Smooth muscle cell (in vitro differentiated cells): Measurements from ENCODE around the gene LRP2. TPM values are rescaled to one million over a fixed set of nuclear protein-coding genes. Genes with fewer than 3 reads are reported as not detected.
"Not testable (repeated sequence)": the region's sequence is repeated elsewhere in the genome, so short reads cannot be mapped to it uniquely, and the experiment has no call there.

Experiments
- DNase-seq: peaks from one replicate; lab custom pipeline; 2025; ENCODE audit not compliant: unreplicated experiment; lab: John Stamatoyannopoulos, UW
- H2AFZ ChIP-seq: fragments of 200-600 bp; sonication (generic); 2 replicates; pipeline ENCODE4 v1.6.0; 2016; ENCODE audit warnings: antibody characterized with exemption, low read depth, mild to moderate bottlenecking
- H3F3A ChIP-seq: fragments of 200-600 bp; sonication (generic); 2 replicates; pipeline ENCODE4 v1.6.0; 2017; ENCODE audit warnings: antibody characterized with exemption, low read depth
- H3K27ac ChIP-seq: fragments of 200-600 bp; sonication (generic); 2 replicates; pipeline ENCODE4 v1.5.1; 2016; ENCODE audit warnings: low read depth, mild to moderate bottlenecking
- H3K27me3 ChIP-seq: fragments of 200-600 bp; sonication (generic); 2 replicates; pipeline ENCODE4 v1.6.1; 2016; ENCODE audit warnings: low read depth, mild to moderate bottlenecking
- H3K36me3 ChIP-seq: fragments of 200-600 bp; sonication (generic); 2 replicates; pipeline ENCODE4 v1.5.1; 2016; ENCODE audit warnings: low read depth
- H3K4me1 ChIP-seq: fragments of 200-600 bp; sonication (generic); 2 replicates; pipeline ENCODE4 v1.5.1; 2016; ENCODE audit warnings: low read depth
- H3K4me2 ChIP-seq: fragments of 200-600 bp; sonication (generic); 2 replicates; pipeline ENCODE4 v1.6.0; 2016; ENCODE audit warnings: mild to moderate bottlenecking
- H3K4me3 ChIP-seq: fragments of 200-600 bp; sonication (generic); 2 replicates; pipeline ENCODE4 v1.5.1; 2016; ENCODE audit warnings: mild to moderate bottlenecking
- H3K79me2 ChIP-seq: fragments of 200-600 bp; sonication (generic); 2 replicates; pipeline ENCODE4 v1.6.0; 2016; ENCODE audit warnings: low read depth, mild to moderate bottlenecking
- H3K9ac ChIP-seq: fragments of 200-600 bp; sonication (generic); 2 replicates; pipeline ENCODE4 v1.6.0; 2016; ENCODE audit warnings: low read depth
- H3K9me3 ChIP-seq: fragments of 200-600 bp; sonication (generic); replicated peaks from 2 replicates; pipeline ENCODE4 v1.5.1; 2016; ENCODE audit warnings: low read depth
- H4K20me1 ChIP-seq: fragments of 200-600 bp; sonication (generic); 2 replicates; pipeline ENCODE4 v1.6.0; 2016; ENCODE audit warnings: low read depth
- WGBS: methylation state at CpG from one replicate; pipeline ENCODE4 v1.1.7; 2016; ENCODE audit warnings: low lambda C conversion rate; 5-methylcytosine and 5-hydroxymethylcytosine counted together
- polyA plus RNA-seq: library from polyadenylated mRNA; unstranded; fragments of >200 nt; fragmentation: Nextera tagmentation; extraction: Ambion mirVana; gene quantifications from 2 replicates; pipeline ENCODE4 v1.2.1, GENCODE V29; 2016
- total RNA-seq: library from RNA; depleted of rRNA; stranded (reverse); fragments of >200 nt; gene quantifications from 2 replicates; pipeline ENCODE4 v1.2.3, GENCODE V29; 2014
- TF ChIP-seq, protein P1 (sequence below): fragments of 200-600 bp; sonication (generic); IDR thresholded peaks from 2 replicates; pipeline ENCODE4 v1.5.1; 2017; ENCODE audit warnings: borderline replicate concordance, mild to moderate bottlenecking, antibody characterized with exemption; ENCODE audit not compliant: insufficient read depth, poor library complexity, severe bottlenecking

Gene LRP2
- total and polyA plus RNA-seq, 2 experiments from 2014 or later: 2.7 TPM; not detected in 1

DNA sequence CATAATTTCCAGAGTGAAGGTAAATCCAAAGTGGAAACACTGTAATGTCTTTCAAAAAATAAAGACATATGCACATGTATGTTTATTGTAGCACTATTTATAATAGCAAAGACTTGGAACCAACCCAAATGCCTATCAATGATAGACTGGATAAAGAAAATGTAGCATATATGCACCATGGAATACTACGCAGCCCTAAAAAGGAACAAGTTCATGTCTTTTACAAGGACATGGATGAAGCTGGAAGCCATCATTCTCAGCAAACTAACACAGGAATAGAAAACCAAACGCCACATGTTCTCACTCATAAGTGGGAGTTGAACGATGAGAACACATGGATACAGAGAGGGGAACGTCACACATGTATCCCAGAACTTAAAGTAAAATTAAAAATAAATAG, 57.6 kb downstream of the LRP2 start:
- not testable (repeated sequence) for H3K4me3 ChIP-seq, H3K79me2 ChIP-seq, H4K20me1 ChIP-seq, H3F3A ChIP-seq, H2AFZ ChIP-seq, H3K9ac ChIP-seq, H3K27ac ChIP-seq, H3K9me3 ChIP-seq, DNase-seq, H3K4me2 ChIP-seq, H3K36me3 ChIP-seq
- Histone ChIP-seq H3K4me1 (peaks cover 46% of the 10 kb centered on the region), H3K27me3 (peaks cover 30% of the 10 kb centered on the region)
- 93% methylated on average over 4 of the region's 4 CpGs for WGBS

DNA sequence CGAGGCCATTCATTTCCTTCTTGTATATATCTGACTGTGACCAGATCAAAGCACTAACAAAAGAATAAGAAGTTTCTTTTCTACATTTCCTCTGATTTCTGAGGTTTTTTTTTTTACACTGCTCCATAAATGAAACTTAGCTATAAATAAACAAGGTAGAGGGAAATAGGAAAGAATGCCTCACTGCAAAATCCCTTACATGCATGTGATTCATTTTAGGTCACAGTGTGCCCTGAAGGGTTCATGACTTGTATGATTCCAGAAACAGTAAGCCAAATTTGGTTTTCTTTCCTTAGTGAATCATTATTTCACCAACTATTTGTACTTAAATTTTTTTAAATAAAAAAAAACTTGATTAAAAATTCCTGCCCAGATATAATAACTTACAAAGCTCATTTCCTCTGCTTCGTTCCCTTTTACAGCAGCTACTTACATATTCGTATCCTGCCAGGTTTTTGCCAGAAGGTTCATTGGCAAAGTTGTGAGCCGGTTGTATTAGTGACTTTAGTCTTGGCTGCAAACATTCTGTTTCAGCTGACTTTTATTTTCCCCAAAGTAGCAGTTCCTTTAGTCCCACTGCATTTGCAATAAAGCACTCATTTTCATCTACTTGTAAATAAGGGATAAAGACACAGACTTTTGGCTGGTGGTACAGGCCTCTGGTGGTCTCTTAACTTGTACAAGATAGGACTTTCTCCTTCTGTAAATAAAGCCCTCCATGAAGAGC, 58.6 kb downstream of the LRP2 start:
- Histone ChIP-seq H3K9me3 (no peaks in the 10 kb centered on the region), H3K9ac (no peak overlapping the region), H3F3A (no peaks in the 10 kb centered on the region), H3K79me2 (no peaks in the 10 kb centered on the region), H3K36me3 (no peaks in the 10 kb centered on the region), H3K27ac (no peak overlapping the region), H2AFZ (no peak overlapping the region), H3K4me2 (no peak overlapping the region), H3K4me3 (no peak overlapping the region), H3K4me1 (peaks cover 56% of the 10 kb centered on the region), H4K20me1 (no peaks in the 10 kb centered on the region), H3K27me3 (peaks cover 34% of the 10 kb centered on the region)
- WGBS: 85% methylated on average over 4 of the region's 4 CpGs
- DNase-seq: no peak
- TF ChIP-seq, protein P1, sequence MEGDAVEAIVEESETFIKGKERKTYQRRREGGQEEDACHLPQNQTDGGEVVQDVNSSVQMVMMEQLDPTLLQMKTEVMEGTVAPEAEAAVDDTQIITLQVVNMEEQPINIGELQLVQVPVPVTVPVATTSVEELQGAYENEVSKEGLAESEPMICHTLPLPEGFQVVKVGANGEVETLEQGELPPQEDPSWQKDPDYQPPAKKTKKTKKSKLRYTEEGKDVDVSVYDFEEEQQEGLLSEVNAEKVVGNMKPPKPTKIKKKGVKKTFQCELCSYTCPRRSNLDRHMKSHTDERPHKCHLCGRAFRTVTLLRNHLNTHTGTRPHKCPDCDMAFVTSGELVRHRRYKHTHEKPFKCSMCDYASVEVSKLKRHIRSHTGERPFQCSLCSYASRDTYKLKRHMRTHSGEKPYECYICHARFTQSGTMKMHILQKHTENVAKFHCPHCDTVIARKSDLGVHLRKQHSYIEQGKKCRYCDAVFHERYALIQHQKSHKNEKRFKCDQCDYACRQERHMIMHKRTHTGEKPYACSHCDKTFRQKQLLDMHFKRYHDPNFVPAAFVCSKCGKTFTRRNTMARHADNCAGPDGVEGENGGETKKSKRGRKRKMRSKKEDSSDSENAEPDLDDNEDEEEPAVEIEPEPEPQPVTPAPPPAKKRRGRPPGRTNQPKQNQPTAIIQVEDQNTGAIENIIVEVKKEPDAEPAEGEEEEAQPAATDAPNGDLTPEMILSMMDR: no peak

DNA sequence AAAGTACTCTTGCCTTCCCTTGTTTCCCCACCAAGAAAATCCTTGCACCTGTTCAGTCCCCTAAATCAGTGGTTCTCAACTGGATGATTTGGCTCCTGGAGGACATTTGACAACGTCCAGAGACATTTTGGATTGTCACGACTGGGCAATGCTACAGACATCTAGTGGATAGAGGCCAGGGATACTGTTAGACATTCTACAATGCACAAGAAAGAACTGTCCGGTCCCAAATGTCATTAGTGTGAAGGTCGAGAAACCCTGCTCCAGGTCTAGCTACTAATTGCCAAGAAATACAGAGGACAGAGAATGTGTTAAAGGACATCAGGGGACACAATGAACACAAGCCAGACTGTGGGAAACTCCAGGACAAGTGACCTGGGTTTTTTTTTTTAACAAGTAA, 60.0 kb downstream of the LRP2 start:
- Histone ChIP-seq H3K4me3 (no peak overlapping the region), H3F3A (no peaks in the 10 kb centered on the region), H3K4me1 (peaks cover 61% of the 10 kb centered on the region), H3K4me2 (no peak overlapping the region), H3K27me3 (peaks cover 34% of the 10 kb centered on the region), H3K36me3 (no peaks in the 10 kb centered on the region), H3K79me2 (no peaks in the 10 kb centered on the region), H2AFZ (no peak overlapping the region), H3K27ac (no peak overlapping the region), H3K9me3 (no peaks in the 10 kb centered on the region), H3K9ac (no peak overlapping the region), H4K20me1 (no peaks in the 10 kb centered on the region)
- WGBS: 79% methylated on average over 4 of the region's 4 CpGs
- no peak for DNase-seq
- TF ChIP-seq, protein P1: no peak

DNA sequence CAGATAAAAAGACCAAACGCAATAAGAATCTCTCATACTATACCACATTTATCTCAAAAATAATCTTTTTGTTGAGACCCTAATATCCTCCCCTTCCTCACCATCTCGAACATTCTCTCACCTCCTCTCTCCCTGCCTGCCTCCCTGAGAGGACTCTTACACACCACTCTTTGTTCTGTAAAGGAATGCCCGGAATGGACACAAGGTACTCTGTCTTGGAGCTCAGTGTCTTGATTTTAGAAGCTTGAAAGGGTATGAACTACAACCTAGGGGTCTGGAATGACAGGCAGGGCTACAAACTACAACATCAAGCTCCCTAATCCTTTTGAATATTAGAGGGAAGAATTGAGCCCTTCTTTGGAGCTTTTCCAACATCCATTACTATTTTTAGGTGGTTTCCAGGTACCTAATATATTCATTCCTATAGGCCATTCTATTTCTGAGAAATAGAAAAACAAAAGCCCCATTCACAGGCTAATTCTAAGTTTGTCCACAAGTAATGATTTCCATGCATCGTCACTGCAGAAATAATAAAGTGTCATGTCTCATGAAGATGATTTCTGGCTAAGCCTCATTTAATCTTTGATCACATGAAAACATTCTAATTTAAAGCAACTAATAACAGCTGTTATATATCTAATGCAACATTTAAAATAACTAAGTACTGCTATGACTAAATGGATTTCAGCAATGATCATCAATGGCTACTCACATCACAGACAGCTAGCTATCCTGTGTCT, 60.6 kb downstream of the LRP2 start:
- no peak for DNase-seq
- Histone ChIP-seq H3K9me3 (no peaks in the 10 kb centered on the region), H3K27me3 (peaks cover 34% of the 10 kb centered on the region), H3F3A (no peaks in the 10 kb centered on the region), H3K9ac (no peak overlapping the region), H2AFZ (no peak overlapping the region), H3K4me2 (no peak overlapping the region), H3K79me2 (no peaks in the 10 kb centered on the region), H3K27ac (no peak overlapping the region), H3K36me3 (no peaks in the 10 kb centered on the region), H3K4me1 (peaks cover 67% of the 10 kb centered on the region), H3K4me3 (no peak overlapping the region), H4K20me1 (no peaks in the 10 kb centered on the region)
- TF ChIP-seq, protein P1: no peak
- 80% methylated on average over 4 of the region's 4 CpGs for WGBS
